Germinal center (tissue), 1 donor: ENCODE results near the gene JMJD1C.

Source experiments
- DNase-seq: peaks from one replicate; pipeline ENCODE4 v3.0.0; 2012; ENCODE audit warnings: mixed read lengths, low spot score

The JMJD1C gene

GRCh38 chr10:63481815-63482421, 16.1 kb upstream of the JMJD1C start:
- DNase-seq, result no peak

GRCh38 chr10:63480237-63480636, 14.5 kb upstream of the JMJD1C start:
- no peak for DNase-seq

GRCh38 chr10:63478564-63478963, 12.8 kb upstream of the JMJD1C start:
- DNase-seq, result no peak

GRCh38 chr10:63477927-63478326, 12.2 kb upstream of the JMJD1C start:
- DNase-seq, result no peak

- DNase-seq, result no peak
These were observed 8.7 kb upstream of the JMJD1C start for GRCh38 chr10:63474488-63474887.

- no peak for DNase-seq
These were observed 5.2 kb upstream of the JMJD1C start for GRCh38 chr10:63470928-63471327.

- DNase-seq, result no peak
These were observed 3.2 kb upstream of the JMJD1C start for GRCh38 chr10:63468947-63469346.

GRCh38 chr10:63467841-63468240, 2.1 kb upstream of the JMJD1C start:
- no peak for DNase-seq

- DNase-seq, result peak; percentile 56
These were observed 563 bp upstream of the JMJD1C start for GRCh38 chr10:63466144-63466935.

- DNase-seq, result no peak
These were observed 1.1 kb downstream of the JMJD1C start for GRCh38 chr10:63464402-63465292.

- no peak for DNase-seq
These were observed 3.3 kb downstream of the JMJD1C start for GRCh38 chr10:63462442-63462841.

- DNase-seq, result no peak
These were observed 7.6 kb downstream of the JMJD1C start for GRCh38 chr10:63458177-63458576.

- no peak for DNase-seq
These were observed 8.2 kb downstream of the JMJD1C start for GRCh38 chr10:63457594-63457993.

- no peak for DNase-seq
These were observed 9.2 kb downstream of the JMJD1C start for GRCh38 chr10:63456437-63457210.

- no peak for DNase-seq
These were observed 10.3 kb downstream of the JMJD1C start for GRCh38 chr10:63455507-63455906.

GRCh38 chr10:63454631-63455030, 11.1 kb downstream of the JMJD1C start:
- DNase-seq, result no peak

- DNase-seq, result no peak
These were observed 13.3 kb downstream of the JMJD1C start for GRCh38 chr10:63452524-63452923.

- no peak for DNase-seq
These were observed 18.9 kb downstream of the JMJD1C start for GRCh38 chr10:63446716-63447440.

GRCh38 chr10:63441404-63441803, 24.4 kb downstream of the JMJD1C start:
- no peak for DNase-seq

GRCh38 chr10:63439607-63440006, 26.2 kb downstream of the JMJD1C start:
- no peak for DNase-seq
